A673 (cell line): Measurements from ENCODE around the gene TMEFF2. TPM values are rescaled to one million over a fixed set of nuclear protein-coding genes. Genes with fewer than 3 reads are reported as not detected.
A peak's percentile ranks its signal among the peaks of the same experiment; 100 is the strongest.

Source experiments
- BruUV-seq: library from RNA; stranded (reverse); fragments of 400-500 nt; replicated peaks from 2 replicates; lab custom pipeline; 2021; lab: Mats Ljungman, UMichigan
- CTCF ChIA-PET: fragments of 300-600 bp; sonication (Branson Sonifier 250); formaldehyde crosslinking; loops from one replicate; lab custom pipeline; 2022; ENCODE audit warnings: antibody characterized with exemption; lab: Charles Lee
- POLR2A ChIA-PET: fragments of 300-600 bp; sonication (Branson Sonifier 250); formaldehyde crosslinking; loops from one replicate; lab custom pipeline; 2022; ENCODE audit warnings: antibody characterized with exemption; ENCODE audit not compliant: low non-redundant PET; lab: Charles Lee
- DNase-seq: peaks from one replicate; pipeline ENCODE4 v3.0.0-alpha.2; 2015; ENCODE audit warnings: low spot score
- H3K27ac ChIP-seq: fragments of 200-600 bp; sonication (generic); 2 replicates; pipeline ENCODE4 v1.5.1; 2016; ENCODE audit warnings: mixed run types, low read depth, mild to moderate bottlenecking, mixed read lengths, antibody characterized with exemption, low read length; ENCODE audit not compliant: poor library complexity, severe bottlenecking
- H3K27me3 ChIP-seq: fragments of 200-600 bp; sonication (generic); replicated peaks from 2 replicates; pipeline ENCODE4 v1.6.1; 2017; ENCODE audit warnings: mixed run types, low read depth, mild to moderate bottlenecking, mixed read lengths, antibody characterized with exemption, low read length; ENCODE audit not compliant: insufficient read depth, poor library complexity
- H3K36me3 ChIP-seq: fragments of 200-600 bp; sonication (generic); 2 replicates; pipeline ENCODE4 v1.6.1; 2016; ENCODE audit warnings: mixed run types, mild to moderate bottlenecking, mixed read lengths, antibody characterized with exemption, low read length; ENCODE audit not compliant: insufficient read depth, poor library complexity, severe bottlenecking
- H3K4me1 ChIP-seq: fragments of 200-600 bp; sonication (generic); 2 replicates; pipeline ENCODE4 v1.6.1; 2017; ENCODE audit warnings: mixed run types, mild to moderate bottlenecking, mixed read lengths, antibody characterized with exemption, low read length; ENCODE audit not compliant: insufficient read depth, poor library complexity, severe bottlenecking
- H3K4me3 ChIP-seq: fragments of 200-600 bp; sonication (generic); 2 replicates; pipeline ENCODE4 v1.5.1; 2016; ENCODE audit warnings: low read depth, mixed run types, mild to moderate bottlenecking, mixed read lengths, low read length; ENCODE audit not compliant: poor library complexity, severe bottlenecking
- H3K9me3 ChIP-seq: fragments of 200-600 bp; sonication (generic); 2 replicates; pipeline ENCODE4 v1.6.1; 2016; ENCODE audit warnings: mixed run types, low read depth, mild to moderate bottlenecking, mixed read lengths, antibody characterized with exemption, low read length; ENCODE audit not compliant: poor library complexity, severe bottlenecking
- EZH2 ChIP-seq: fragments of 200-600 bp; sonication (generic); IDR thresholded peaks from 2 replicates; pipeline ENCODE4 v1.6.1; 2017; ENCODE audit warnings: borderline replicate concordance, low read depth, mild to moderate bottlenecking, mixed read lengths, antibody characterized with exemption, low read length; ENCODE audit not compliant: poor library complexity, severe bottlenecking
- intact Hi-C: fragments of 100-400 bp; cut with micrococcal nuclease; formaldehyde crosslinking; loops from one replicate; pipeline ENCODE4 v1.10.0; 2022; ENCODE audit not compliant: unreplicated experiment
- total RNA-seq: library from RNA; stranded (reverse); gene quantifications from 2 replicates; pipeline ENCODE4 v1.2.3, GENCODE V29; 2021
- TF ChIP-seq, protein P1 (sequence below): fragments of 300-800, 200-600 bp; sonication (generic); conservative IDR thresholded peaks from 2 replicates; pipeline ENCODE4 v1.5.1; 2017; ENCODE audit warnings: low read depth, mild to moderate bottlenecking, antibody characterized with exemption, low read length, moderate library complexity, mixed read lengths

The TMEFF2 gene
- total RNA-seq, 1 experiment from 2014 or later = 7.0 TPM

DNA sequence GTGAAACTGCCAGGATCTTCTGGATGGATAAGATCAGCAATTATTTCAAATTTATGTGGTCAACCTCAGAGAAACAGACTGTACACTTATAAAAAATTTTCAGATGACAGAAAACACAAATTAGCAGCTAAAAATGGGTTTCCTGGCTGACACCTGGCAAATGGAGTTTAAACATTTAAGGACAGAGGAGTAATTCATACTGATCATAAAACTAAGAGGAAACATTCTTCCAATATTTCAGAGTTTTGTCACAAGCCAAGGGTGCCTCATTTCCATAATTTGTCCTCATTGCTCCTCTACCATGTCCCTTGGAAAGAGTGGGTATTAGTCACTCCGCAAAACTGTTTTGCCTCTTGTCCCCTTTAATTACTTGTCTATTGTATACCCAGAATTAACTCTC, 70.2 kb downstream of the TMEFF2 start:
- no TSS peak for BruUV-seq
- Histone ChIP-seq H3K4me3 (no peak overlapping the region), H3K27me3 (no peaks in the 10 kb centered on the region), H3K9me3 (no peaks in the 10 kb centered on the region), H3K4me1 (no peaks in the 10 kb centered on the region), H3K27ac (no peak overlapping the region), H3K36me3 (no peaks in the 10 kb centered on the region)
- TF ChIP-seq EZH2 = no peak
- TF ChIP-seq, protein P1, sequence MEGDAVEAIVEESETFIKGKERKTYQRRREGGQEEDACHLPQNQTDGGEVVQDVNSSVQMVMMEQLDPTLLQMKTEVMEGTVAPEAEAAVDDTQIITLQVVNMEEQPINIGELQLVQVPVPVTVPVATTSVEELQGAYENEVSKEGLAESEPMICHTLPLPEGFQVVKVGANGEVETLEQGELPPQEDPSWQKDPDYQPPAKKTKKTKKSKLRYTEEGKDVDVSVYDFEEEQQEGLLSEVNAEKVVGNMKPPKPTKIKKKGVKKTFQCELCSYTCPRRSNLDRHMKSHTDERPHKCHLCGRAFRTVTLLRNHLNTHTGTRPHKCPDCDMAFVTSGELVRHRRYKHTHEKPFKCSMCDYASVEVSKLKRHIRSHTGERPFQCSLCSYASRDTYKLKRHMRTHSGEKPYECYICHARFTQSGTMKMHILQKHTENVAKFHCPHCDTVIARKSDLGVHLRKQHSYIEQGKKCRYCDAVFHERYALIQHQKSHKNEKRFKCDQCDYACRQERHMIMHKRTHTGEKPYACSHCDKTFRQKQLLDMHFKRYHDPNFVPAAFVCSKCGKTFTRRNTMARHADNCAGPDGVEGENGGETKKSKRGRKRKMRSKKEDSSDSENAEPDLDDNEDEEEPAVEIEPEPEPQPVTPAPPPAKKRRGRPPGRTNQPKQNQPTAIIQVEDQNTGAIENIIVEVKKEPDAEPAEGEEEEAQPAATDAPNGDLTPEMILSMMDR = no peak
- intact Hi-C loops = no loop called here
- ChIA-PET CTCF (no interaction called here), POLR2A (no interaction called here)
- peak; percentile 38 for DNase-seq

DNA sequence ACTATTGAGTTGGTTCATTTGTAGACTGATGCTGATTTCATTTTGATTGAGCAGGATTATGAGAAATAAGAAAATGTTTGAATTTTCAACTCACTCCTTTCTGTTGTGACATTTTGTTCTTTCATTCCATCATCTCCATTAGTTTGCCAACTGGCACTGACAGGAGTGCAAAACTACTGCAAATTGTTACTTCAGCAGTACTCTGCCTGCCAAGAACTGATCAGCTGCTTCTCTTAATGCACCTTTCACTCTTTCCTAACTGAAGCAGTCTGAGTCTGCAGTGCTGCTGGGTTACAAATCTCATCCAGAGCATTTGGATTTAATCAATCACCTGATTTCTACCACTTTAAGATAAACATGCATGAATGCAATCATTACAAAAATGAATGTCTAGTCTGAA, 70.9 kb downstream of the TMEFF2 start:
- Histone ChIP-seq H3K4me3 (no peak overlapping the region), H3K9me3 (no peaks in the 10 kb centered on the region), H3K27ac (no peak overlapping the region), H3K4me1 (no peaks in the 10 kb centered on the region), H3K36me3 (no peaks in the 10 kb centered on the region), H3K27me3 (no peaks in the 10 kb centered on the region)
- no TSS peak for BruUV-seq
- DNase-seq = no peak
- CTCF ChIA-PET = no interaction called here
- POLR2A ChIA-PET = no interaction called here
- intact Hi-C loops = no loop called here
- TF ChIP-seq, protein P1 = no peak
- TF ChIP-seq EZH2 = no peak

DNA sequence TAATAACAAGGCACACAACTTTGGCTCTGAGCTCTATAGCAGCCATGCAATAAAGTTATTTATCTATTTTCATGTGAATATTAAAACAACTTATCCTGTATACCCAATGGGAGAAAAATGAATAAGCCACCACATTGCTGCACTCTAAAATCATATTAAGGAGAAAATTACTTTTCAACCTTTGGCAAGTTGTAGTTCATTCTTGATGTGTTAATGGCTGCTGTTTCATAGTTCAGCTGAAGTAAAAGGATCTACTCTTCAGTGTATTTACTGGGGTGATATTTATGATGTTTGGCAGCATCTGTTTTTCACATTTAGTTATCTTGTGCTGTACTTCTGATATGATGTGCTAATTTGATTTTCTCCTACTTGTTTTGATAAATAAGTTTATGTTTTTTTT, 71.8 kb downstream of the TMEFF2 start:
- DNase-seq = no peak
- CTCF ChIA-PET = no interaction called here

More for the DNA sequence above, 71.8 kb downstream of the TMEFF2 start:
- POLR2A ChIA-PET = no interaction called here
- BruUV-seq = no TSS peak
- Histone ChIP-seq H3K27ac (no peak overlapping the region), H3K9me3 (no peaks in the 10 kb centered on the region), H3K4me3 (no peak overlapping the region), H3K27me3 (no peaks in the 10 kb centered on the region), H3K36me3 (no peaks in the 10 kb centered on the region), H3K4me1 (no peaks in the 10 kb centered on the region)
- intact Hi-C loops = no loop called here
- TF ChIP-seq EZH2 = no peak
- TF ChIP-seq, protein P1 = no peak
